GM21619 (cell line): ENCODE measurements around the gene ST6GALNAC1.
"Not testable (repeated sequence)": the region's sequence is repeated elsewhere in the genome, so short reads cannot be mapped to it uniquely, and the experiment has no call there.

Source experiments
- ATAC-seq: cut with Tn5 transposase; IDR thresholded peaks from one replicate; pipeline ENCODE4 v1.9.1; 2021; ENCODE audit not compliant: unreplicated experiment

The ST6GALNAC1 gene

GRCh38 chr17:76614064-76614759 lies 29.3 kb downstream of the ST6GALNAC1 start:
- ATAC-seq: not testable (repeated sequence)

GRCh38 chr17:76612977-76613851 lies 30.3 kb downstream of the ST6GALNAC1 start:
- ATAC-seq: no peak

GRCh38 chr17:76612465-76612864 lies 31.1 kb downstream of the ST6GALNAC1 start:
- ATAC-seq: no peak

- ATAC-seq: no peak
Measured at GRCh38 chr17:76611758-76612157, 31.8 kb downstream of the ST6GALNAC1 start.

GRCh38 chr17:76611080-76611749 lies 32.3 kb downstream of the ST6GALNAC1 start:
- ATAC-seq: not testable (repeated sequence)

- ATAC-seq: not testable (repeated sequence)
Measured at GRCh38 chr17:76606685-76607084, 36.9 kb downstream of the ST6GALNAC1 start.

GRCh38 chr17:76601065-76601464 lies 42.5 kb downstream of the ST6GALNAC1 start:
- no peak for ATAC-seq

GRCh38 chr17:76599694-76600460 lies 43.7 kb downstream of the ST6GALNAC1 start:
- ATAC-seq: no peak

- no peak for ATAC-seq
Measured at GRCh38 chr17:76598004-76598439, 45.5 kb downstream of the ST6GALNAC1 start.

GRCh38 chr17:76597156-76598003 lies 46.2 kb downstream of the ST6GALNAC1 start:
- no peak for ATAC-seq

- no peak for ATAC-seq
Measured at GRCh38 chr17:76594690-76595089, 48.9 kb downstream of the ST6GALNAC1 start.

GRCh38 chr17:76593959-76594358 lies 49.6 kb downstream of the ST6GALNAC1 start:
- no peak for ATAC-seq

GRCh38 chr17:76593384-76593826 lies 50.2 kb downstream of the ST6GALNAC1 start:
- ATAC-seq: no peak

GRCh38 chr17:76588182-76588581 lies 55.4 kb downstream of the ST6GALNAC1 start:
- no peak for ATAC-seq

- ATAC-seq: no peak
Measured at GRCh38 chr17:76586741-76587487, 56.6 kb downstream of the ST6GALNAC1 start.

GRCh38 chr17:76585649-76586593 lies 57.6 kb downstream of the ST6GALNAC1 start, which contains the start of gene ST6GALNAC2:
ST6GALNAC2 (minus strand) TSS chr17:76585860; CDS start chr17:76585808, 52 bp downstream.
- ATAC-seq: no peak

- ATAC-seq: no peak
Measured at GRCh38 chr17:76585033-76585648, 58.4 kb downstream of the ST6GALNAC1 start.
